ENCODE data around the gene CACNA1A.
A peak's percentile ranks its signal among the peaks of the same experiment; 100 is the strongest.
"Not testable (repeated sequence)": the region's sequence is repeated elsewhere in the genome, so short reads cannot be mapped to it uniquely, and the experiment has no call there.

CACNA1A gene

GRCh38 chr19:13537454-13537853 lies 31.2 kb upstream of the CACNA1A start:
- Histone ChIP-seq H3F3A (ENCODE audit: insufficient read depth) (no peaks in the 10 kb centered on the region), H3K4me2 (ENCODE audit: low read depth, low read length, poor library complexity, severe bottlenecking) (no peak overlapping the region), H3K27ac (ENCODE audit: low read depth, low read length) (no peak overlapping the region), H2AFZ (ENCODE audit: low read depth, low read length, severe bottlenecking) (no peak overlapping the region), H3K9me2 (replicated peaks; ENCODE audit: insufficient read depth, low read length) (no peaks in the 10 kb centered on the region), H3K27me3 (ENCODE audit: low read length) (no peaks in the 10 kb centered on the region), H3K9ac (ENCODE audit: low read length) (no peak overlapping the region), H3K36me3 (ENCODE audit: low read length) (no peaks in the 10 kb centered on the region), H3K79me2 (ENCODE audit: insufficient read depth, low read length) (no peaks in the 10 kb centered on the region), H3K9me3 (ENCODE audit: insufficient read depth, low read length) (no peaks in the 10 kb centered on the region), H4K20me1 (ENCODE audit: low read depth, low read length) (no peaks in the 10 kb centered on the region), H3K4me3 (ENCODE audit: insufficient read depth, low read length, poor library complexity, severe bottlenecking) (no peak overlapping the region)
- no peak for TF ChIP-seq EZH2phosphoT487 (conservative IDR thresholded peaks at IDR 0.05; ENCODE audit: low read length)
- TF ChIP-seq CTCF (IDR thresholded peaks at IDR 0.05; ENCODE audit: insufficient read depth, low read length, poor library complexity, severe bottlenecking): no peak

GRCh38 chr19:13530720-13531119 lies 24.4 kb upstream of the CACNA1A start:
- TF ChIP-seq CTCF (IDR thresholded peaks at IDR 0.05; ENCODE audit: insufficient read depth, low read length, poor library complexity, severe bottlenecking) (no peak), EZH2phosphoT487 (conservative IDR thresholded peaks at IDR 0.05; ENCODE audit: low read length) (no peak)
- no peak overlapping the region for H3K9ac ChIP-seq (ENCODE audit: low read length)
- no peaks in the 10 kb centered on the region for H3K9me2 ChIP-seq (replicated peaks; ENCODE audit: insufficient read depth, low read length)
- no peak overlapping the region for H3K27ac ChIP-seq (ENCODE audit: low read depth, low read length)
- H3K9me3 ChIP-seq (ENCODE audit: insufficient read depth, low read length): no peaks in the 10 kb centered on the region
- no peak overlapping the region for H3K4me2 ChIP-seq (ENCODE audit: low read depth, low read length, poor library complexity, severe bottlenecking)
- no peaks in the 10 kb centered on the region for H3K27me3 ChIP-seq (ENCODE audit: low read length)
- no peaks in the 10 kb centered on the region for H4K20me1 ChIP-seq (ENCODE audit: low read depth, low read length)
- H3K36me3 ChIP-seq (ENCODE audit: low read length): no peaks in the 10 kb centered on the region
- no peak overlapping the region for H3K4me3 ChIP-seq (ENCODE audit: insufficient read depth, low read length, poor library complexity, severe bottlenecking)
- no peak overlapping the region for H2AFZ ChIP-seq (ENCODE audit: low read depth, low read length, severe bottlenecking)
- no peaks in the 10 kb centered on the region for H3F3A ChIP-seq (ENCODE audit: insufficient read depth)
- no peaks in the 10 kb centered on the region for H3K79me2 ChIP-seq (ENCODE audit: insufficient read depth, low read length)

GRCh38 chr19:13529721-13530120 lies 23.4 kb upstream of the CACNA1A start:
- not testable (repeated sequence) for H4K20me1 ChIP-seq (ENCODE audit: low read depth, low read length); H3K9me2 ChIP-seq (replicated peaks; ENCODE audit: insufficient read depth, low read length); H3F3A ChIP-seq (ENCODE audit: insufficient read depth); H3K4me2 ChIP-seq (ENCODE audit: low read depth, low read length, poor library complexity, severe bottlenecking); H3K9ac ChIP-seq (ENCODE audit: low read length); H3K4me3 ChIP-seq (ENCODE audit: insufficient read depth, low read length, poor library complexity, severe bottlenecking); H3K27ac ChIP-seq (ENCODE audit: low read depth, low read length); H3K36me3 ChIP-seq (ENCODE audit: low read length); H3K27me3 ChIP-seq (ENCODE audit: low read length); H2AFZ ChIP-seq (ENCODE audit: low read depth, low read length, severe bottlenecking); H3K79me2 ChIP-seq (ENCODE audit: insufficient read depth, low read length); H3K9me3 ChIP-seq (ENCODE audit: insufficient read depth, low read length)

GRCh38 chr19:13526552-13526951 lies 20.3 kb upstream of the CACNA1A start:
- no peak overlapping the region for H3K9ac ChIP-seq (ENCODE audit: low read length)
- H3K36me3 ChIP-seq (ENCODE audit: low read length): no peaks in the 10 kb centered on the region
- no peaks in the 10 kb centered on the region for H3K79me2 ChIP-seq (ENCODE audit: insufficient read depth, low read length)

More at GRCh38 chr19:13526552-13526951, 20.3 kb upstream of the CACNA1A start:
- no peaks in the 10 kb centered on the region for H4K20me1 ChIP-seq (ENCODE audit: low read depth, low read length)
- H3K4me2 ChIP-seq (ENCODE audit: low read depth, low read length, poor library complexity, severe bottlenecking): no peak overlapping the region
- no peaks in the 10 kb centered on the region for H3F3A ChIP-seq (ENCODE audit: insufficient read depth)
- H3K4me3 ChIP-seq (ENCODE audit: insufficient read depth, low read length, poor library complexity, severe bottlenecking): no peak overlapping the region
- H3K27ac ChIP-seq (ENCODE audit: low read depth, low read length): no peak overlapping the region
- no peaks in the 10 kb centered on the region for H3K9me2 ChIP-seq (replicated peaks; ENCODE audit: insufficient read depth, low read length)
- no peak overlapping the region for H2AFZ ChIP-seq (ENCODE audit: low read depth, low read length, severe bottlenecking)
- no peaks in the 10 kb centered on the region for H3K27me3 ChIP-seq (ENCODE audit: low read length)
- peak; percentile 12 for TF ChIP-seq CTCF (IDR thresholded peaks at IDR 0.05; ENCODE audit: insufficient read depth, low read length, poor library complexity, severe bottlenecking)
- TF ChIP-seq EZH2phosphoT487 (conservative IDR thresholded peaks at IDR 0.05; ENCODE audit: low read length): no peak
- H3K9me3 ChIP-seq (ENCODE audit: insufficient read depth, low read length): no peaks in the 10 kb centered on the region

Data from SU-DHL-6 (cell line).